Kidney capillary endothelial cell (primary cell): ENCODE results near the gene DYTN.
A peak's percentile ranks its signal among the peaks of the same experiment; 100 is the strongest.

ENCODE experiments used
- DNase-seq: peaks from one replicate; pipeline ENCODE4 v3.0.0-alpha.2; 2018; ENCODE audit warnings: low spot score

The DYTN gene

DNA sequence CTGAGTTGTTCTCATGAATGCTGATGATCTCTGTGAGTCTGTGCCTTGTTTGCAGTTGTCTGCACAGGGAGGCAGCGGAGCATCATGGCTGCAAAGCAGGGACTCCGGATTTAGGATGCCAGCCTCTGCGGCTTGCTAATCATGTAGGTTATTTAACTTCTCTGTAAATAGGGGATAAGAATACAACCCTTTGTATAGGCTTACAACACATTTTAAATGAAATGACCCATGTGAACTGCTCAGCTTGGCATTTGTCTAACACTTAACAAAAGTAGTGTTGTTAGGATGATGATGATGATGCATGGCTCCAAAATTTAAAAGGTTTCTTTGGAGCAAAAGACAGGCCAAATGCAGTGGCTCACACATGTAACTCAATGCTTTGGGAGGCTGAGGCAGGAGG lies 19.4 kb downstream of the DYTN start:
- no peak for DNase-seq

DNA sequence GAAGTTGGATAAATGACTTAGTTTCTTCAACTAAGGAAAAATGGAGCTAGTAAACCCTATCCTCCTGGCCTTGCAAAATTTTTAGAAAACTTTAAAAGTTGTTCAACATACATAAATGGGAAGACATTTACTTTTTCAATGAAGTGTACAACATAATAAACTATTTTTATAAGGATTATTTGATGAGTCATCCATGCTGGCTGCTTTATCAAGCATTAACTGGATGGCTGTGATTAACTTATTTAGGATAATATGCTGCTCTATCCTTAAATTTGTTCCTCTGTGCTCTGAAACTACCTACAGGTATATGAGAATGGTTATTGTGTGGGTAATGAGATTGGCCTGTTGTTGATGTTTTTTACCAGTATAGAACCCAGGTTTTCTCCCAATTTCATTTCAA lies 21.3 kb downstream of the DYTN start:
- no peak for DNase-seq

DNA sequence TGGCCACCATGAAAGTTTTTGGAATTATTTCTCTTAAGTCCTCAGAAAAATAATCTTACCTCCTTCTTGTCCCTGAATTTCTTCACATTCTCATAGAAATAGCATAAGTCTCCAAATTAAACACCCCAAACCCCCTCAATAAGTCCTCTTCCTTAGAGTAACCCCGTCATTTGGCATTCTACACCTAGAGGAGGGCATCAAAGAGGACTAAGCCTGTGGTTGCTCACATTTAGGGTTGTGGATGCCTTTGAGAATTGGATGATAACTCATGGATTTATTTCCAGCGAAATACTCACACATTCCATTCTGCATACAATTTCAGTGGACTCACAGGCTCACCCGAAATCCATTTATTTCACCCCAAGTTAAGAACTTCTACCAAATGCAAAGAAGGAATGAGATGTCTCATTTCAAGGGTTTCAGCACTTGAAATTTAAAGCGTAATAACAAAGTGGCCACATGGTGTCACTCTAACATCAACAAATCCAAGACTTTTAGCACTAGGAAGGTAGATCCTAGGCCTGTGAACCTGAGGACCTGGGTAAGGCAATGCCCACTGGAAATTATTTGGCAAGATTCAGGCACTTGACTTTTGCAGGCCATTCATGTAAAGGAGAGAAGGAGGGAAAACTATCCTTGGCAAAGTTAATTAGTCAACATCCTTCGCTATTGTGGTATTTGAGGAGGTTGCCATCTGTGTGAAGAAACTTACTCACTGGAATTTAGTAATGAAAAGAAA lies 24.6 kb downstream of the DYTN start:
- DNase-seq = peak; percentile 46

DNA sequence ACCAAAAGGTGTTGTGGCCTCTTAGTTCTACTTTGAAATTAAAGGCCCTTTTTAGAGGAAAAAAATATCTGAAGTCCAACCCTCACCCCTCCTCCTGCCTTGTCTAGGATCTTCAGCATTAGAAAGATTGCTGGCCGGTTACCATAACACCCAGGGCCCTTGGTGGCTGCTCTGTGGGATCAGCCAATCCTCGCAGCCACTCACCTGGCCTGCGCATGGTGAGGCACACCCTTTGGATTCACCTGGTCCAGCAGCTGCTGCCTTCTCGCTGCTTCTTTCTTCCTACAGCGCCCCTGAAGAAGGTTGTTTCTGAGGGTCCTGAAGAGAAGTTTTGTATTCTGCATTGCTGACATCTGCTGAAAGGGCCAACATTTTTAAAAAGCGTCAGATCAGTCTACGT lies 25.2 kb downstream of the DYTN start:
- no peak for DNase-seq

DNA sequence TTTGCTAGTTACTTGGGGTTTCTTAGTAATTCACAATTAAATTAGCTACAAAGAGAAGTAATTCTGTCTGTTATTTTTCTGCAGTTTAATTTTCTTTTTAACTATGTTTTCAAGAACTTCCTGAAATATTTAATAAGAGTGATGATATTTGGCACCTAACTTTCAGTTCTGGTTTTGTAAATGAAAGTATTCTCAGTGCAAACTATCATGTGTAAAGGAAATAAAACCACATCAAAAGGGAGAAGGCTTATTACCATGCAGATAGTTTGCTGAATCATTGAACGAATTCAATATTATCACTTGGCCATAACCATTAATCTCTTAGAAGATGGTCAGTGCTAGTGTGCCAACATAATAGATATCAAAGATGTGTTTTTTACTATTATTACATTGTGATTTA lies 29.2 kb downstream of the DYTN start:
- no peak for DNase-seq

DNA sequence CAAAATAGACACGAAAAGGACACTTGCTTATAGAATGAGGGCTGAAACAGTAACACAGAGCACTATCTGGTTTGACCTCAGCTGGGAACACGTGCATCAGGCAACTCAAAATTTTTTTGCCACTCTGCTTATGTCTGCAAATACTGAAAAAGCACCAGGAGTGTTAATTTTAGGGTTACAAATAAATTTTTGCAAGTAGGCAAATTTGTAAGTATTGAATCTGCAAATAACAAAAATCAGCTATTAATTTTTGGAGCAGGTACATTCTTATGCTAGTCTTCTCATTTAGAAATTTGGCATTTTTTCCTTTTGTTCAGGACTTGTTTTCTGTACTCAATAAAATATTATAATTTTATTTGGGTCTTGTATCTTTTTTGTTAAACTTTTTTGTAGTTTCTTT lies 29.7 kb downstream of the DYTN start:
- DNase-seq = no peak

DNA sequence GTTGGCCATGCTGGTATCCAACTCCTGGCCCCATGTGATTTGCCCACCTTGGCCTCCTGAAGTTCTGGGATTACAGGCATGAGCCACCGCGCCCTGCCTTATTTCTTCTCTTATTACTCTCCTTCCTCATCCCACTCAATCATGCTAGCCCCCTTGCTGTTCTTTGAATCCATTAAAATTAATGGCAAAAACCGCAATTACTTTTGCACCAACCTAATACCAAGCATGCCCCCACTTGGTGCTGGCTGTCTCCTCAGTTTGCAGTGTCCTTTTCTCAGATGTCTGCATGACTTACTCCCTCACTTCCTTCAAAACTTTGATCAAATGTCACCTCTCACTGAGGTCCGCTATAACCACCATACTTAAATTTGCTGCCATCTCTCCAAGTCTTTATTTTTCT lies 34.6 kb downstream of the DYTN start:
- no peak for DNase-seq

DNA sequence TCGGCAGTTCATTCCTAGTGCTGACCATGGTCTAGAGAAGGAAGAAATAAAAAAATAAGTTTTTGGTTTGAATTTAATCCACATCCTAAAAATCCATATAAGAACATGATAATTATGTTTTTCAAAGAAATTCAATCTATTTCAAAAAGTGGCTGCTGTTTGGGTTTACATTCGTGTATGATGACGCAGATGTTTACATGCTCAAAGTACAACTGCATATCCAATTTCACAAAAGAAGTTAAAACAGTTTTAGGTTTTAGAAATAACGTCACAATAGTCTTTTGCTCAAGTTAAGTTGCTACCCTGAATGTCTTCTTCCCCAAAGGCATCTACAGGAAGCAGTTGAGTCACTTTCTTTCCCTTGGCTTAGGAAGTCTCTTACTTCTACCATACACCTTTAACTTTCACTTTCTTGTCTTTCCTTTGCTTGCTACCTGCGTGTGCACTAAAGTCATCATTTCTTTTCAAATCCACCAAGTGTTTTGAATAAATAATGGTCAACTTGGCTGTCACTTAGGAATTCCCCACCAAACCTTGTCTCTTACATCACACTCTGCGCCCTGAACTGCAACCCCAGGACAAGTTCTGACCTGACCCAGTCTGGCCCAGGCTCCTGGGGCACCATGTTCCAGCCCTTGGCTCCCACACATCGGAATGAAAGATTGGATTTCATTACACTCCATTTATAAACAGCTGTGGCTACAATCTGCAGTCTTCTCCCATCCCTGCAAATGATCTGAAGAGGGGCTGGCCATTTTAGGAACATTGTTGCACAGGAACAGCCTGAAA lies 47.5 kb downstream of the DYTN start:
- no peak for DNase-seq

DNA sequence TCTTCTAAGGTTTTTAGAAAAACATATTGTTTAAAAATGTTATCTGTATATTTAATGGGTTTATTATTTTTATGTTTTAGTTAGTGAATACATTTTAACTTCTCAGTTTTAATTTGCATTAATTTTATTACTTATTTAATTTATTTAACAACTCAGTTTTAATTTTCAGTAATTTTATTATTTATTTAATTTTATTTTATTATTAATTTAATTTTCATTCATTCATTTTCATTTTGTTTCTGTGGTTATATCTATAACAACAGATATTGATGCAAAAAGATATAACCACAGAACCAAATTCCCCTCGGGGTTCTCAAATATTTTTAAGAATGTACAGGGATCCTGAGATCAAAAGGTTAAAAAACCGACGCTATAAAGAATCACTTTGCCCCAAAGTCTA lies 52.9 kb downstream of the DYTN start:
- DNase-seq = no peak

DNA sequence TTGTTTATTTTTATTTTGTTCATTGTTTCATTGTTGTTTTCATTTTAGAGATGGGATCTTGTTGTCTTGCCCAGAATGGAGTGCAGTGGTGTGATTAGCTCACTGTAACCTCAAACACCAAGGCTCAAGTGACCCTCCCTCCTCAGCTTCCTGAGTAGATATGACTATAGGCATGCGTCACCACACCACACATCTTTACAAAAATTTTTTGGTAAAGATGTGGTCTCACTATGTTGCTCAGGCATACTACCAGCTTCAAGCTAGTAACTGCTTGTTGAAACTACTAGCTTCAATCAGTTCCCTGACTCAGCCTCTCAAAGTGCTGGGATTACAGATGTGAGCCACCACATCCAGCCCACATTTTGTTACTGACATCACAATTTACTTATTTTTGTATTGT lies 61.1 kb downstream of the DYTN start:
- no peak for DNase-seq

DNA sequence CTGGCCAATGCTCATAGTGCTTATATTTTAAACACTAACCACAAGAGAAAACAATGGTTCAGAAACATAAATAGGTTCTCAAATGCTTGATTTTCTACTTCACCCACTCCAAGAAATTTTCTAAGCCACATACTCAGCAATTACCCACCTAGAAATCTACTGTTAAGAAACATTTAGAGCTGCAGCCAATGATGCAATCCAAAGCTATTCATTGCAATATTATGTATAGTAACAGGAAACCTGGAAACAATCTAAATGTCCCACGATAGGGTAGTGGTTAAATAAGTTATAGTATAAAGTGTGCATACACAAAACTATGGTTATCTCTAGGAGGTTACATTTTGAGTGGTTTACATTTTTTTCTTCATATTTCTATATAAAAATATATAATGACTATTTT lies 70.2 kb downstream of the DYTN start:
- no peak for DNase-seq

DNA sequence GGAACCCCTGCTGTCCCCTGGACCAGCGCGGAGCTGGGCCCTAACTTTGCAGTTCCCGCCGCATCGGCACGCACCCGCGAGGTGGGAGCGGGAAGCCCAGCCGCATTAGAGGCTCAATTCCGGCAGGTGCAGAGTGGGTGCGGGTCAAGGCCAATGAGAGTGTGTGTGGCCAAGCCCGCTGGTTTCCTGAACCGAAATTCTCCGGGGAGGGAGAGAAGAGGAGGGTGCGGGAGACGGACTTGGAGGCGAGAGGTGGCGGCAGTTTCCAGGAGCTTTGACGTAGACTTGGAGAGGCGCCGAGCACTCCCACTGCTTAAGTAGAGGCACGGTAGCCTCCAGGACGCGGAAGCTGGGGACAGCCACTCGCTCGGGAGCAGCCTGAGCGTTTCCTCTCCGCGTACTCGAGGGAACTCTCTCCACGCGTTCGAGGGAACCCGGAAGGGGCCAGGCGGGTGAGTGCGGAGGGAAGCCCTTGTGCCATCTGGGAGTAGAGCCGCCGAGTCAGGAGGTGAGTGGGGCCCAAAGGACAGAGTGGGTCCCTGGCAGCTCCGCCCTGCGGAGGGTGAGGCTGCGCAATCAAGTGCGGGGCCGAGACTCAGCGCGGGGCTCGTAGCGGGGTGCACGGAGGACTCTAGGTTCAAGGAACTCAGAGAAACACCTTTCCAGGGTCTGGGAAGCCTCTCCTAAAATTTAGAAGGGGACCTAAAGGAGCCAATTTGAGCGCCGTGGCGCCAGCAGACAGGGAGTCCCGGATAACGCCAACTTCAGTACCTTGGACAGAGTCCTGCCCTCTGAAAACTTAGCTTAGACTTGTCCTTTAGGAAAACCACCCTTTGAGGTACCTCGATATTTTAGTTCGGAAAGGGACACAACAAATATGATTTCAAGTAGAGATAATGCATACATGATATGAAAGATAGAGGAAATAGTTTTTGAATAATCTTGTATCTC lies 75.8 kb downstream of the DYTN start, which contains the start of gene FAM237A:
TSS of gene FAM237A (plus strand) at position 413 of the 951 bp plus-strand sequence. CDS start 1,750 bp downstream, outside the sequence.
- peak; percentile 30 for DNase-seq

DNA sequence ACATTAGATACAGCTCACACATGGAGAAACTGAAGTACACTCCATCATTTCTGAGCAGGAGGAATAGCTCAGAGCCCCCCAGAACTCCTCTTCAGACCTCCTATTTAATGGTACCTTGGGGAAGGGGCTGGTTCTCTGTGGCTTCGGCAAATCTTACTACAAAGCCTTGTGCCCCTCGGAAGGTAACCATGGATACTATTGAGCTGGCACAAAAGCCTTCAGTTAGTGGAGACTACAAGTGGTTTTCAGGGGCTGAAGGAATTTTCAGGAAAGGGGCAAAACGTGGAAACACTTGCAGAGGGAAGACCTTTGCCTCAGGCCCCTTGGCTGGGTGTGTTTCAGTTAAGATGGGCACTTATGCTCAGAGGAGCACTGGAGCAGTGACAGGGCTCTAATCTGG lies 77.0 kb downstream of the DYTN start:
- no peak for DNase-seq

DNA sequence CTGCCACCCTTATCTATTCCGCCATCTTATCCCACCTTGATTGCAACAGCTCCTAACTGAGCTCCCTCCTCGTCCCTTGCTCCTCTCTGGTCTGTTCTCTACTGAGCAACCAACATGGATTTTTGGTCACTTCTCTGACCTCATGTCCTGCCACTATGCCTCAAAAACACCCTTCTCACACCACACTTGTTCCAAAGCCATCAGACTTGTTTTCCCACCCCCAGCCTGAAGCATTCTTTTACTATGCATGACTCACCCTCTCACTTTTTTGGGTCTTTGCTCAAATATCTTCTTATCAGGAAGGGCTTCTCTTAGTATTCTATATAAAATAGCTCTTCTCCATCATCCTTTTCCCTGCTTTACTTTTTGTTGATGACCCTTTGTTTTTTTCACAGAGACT lies 78.6 kb downstream of the DYTN start:
- no peak for DNase-seq

DNA sequence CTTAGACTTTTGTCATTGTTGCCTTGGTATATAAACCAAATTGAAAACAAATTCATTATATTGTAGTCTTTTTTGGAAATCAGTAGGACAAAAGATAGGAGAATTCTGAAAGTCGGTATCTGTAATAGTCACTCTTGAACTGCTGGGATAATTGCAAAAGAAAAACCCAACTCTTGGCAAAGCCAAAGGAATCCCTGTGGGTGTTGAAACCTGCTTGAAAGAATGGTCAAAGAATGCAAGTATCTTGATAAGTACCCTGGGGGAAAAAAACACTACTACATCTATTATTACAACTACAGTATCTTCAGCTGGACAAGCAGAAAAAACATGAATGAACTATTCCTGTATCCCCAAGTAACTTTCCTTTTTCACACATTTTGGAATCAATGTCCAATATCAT lies 83.2 kb downstream of the DYTN start:
- DNase-seq = no peak

DNA sequence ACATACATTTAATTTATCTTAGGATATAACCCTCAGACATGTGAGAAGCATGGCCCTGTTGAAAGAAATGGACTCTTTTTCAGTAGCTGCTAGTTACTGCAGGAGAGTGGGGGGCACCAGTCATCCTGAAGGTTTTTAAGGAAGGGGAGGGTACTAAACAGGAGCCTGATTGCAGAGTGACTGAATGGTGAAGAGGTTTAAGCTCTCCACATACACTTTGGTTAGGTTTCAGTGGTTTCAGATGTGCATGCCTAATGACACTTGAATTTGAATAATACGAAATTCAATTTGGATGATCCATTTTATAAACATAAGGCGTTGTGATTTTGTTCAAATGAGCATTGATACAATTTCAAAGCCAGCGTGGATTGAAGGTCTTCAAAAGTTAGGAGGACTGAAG lies 86.9 kb downstream of the DYTN start:
- DNase-seq = no peak

DNA sequence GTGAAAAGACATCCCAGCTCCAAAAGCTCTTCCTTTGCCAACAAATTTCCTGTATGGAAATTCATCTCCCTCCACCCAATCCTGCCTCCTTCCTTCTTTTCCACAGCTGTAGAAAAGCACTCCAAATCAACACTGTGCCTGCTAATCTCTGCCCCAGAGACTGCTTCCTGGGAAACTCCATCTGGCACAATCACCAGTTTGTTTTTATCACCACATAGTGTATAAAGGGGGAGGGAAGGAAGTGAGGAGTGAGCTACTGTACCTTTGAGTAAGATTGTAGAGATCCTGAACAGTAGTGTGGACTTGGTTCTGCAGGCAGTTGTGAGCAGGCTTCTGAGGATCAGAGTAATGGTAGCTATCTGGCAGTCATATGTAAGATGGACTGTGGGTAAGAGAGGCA lies 90.6 kb downstream of the DYTN start:
- DNase-seq = no peak

DNA sequence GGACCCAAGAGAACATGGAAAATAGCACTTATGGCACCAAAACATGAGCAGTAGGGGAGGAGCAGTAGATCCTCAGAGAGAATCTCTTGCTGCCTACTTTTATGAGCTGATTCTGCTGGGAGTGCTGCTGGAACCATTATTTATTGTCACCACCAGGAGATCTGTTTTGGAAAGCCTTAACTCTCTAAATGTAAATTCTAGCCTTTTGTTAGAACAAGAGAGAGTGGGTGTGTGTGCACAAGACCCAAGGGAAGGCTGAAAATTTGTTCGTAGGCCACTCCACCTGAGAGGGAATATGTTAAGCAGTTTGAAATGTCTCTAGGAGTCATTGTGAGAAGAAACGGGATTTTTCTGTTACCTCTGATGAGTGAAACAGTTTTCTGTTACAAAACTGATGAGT lies 92.1 kb downstream of the DYTN start:
- no peak for DNase-seq

DNA sequence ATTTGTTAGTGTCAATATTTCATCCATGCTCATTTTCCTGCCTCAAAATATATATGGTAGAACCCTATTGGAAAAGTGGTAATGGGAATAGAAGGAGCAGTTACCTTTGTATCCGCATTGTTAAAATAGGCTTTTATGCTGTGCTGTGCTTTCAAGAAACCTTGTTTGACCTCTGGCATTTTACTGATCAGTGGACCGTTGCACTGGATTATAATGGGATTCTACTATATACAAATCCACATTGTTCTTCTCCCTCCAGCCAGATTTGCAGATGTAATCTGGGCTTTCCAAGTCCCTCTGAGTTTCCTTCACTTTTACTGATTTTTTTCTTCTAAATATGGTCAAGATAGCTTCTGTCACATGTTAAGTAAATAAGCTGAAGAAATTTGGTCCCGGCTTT lies 99.2 kb downstream of the DYTN start:
- no peak for DNase-seq

DNA sequence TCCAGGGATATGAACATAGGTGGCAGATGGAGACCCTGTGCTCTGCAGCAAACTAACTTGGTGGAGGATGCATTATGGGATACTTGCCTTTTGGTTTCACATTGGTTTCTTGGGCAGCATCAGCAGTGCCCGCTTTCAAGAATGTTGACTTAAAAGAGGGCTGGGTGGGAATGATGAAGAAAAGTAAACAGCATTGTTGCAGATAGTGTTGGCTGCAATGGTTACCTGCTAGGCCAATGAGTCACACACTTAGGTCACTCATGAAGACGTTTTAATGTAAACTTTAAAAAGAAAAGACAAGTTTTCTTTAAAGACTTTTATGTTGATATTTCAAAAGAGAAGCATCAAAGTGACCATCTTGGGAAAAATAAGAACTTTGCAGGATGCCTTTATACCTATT lies 102.0 kb downstream of the DYTN start:
- no peak for DNase-seq

DNA sequence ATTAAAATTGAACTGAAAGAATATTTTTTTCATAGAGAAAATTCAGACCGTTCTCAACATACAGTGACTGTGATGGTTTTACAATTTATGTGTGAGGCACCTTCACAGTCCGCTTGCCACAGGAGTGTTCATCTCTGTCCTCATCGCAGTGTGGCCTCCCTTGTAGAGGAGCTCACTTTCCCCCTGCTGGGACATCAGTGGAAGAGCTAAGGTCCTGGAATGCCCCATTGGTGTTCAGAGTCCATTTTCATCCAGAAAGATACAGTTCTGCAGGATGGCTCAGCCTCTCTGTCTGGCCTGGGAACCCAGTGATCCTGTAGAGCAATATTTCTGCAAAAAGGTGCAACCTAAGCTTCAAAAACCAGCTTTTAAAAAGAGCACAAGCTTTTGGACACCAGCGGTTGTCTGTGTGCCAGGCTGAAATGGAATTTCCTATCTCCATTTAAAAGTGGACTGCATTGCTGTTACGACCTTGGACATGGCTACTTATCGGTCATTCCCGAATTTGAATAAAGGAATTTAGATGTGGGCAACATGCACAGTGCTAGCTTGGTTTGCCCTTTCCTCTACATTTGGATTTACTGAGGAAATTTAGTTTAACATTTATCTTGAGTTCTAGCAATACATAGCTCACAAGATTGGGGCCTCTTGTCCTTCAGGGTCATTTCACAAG lies 102.6 kb downstream of the DYTN start:
- DNase-seq = no peak

DNA sequence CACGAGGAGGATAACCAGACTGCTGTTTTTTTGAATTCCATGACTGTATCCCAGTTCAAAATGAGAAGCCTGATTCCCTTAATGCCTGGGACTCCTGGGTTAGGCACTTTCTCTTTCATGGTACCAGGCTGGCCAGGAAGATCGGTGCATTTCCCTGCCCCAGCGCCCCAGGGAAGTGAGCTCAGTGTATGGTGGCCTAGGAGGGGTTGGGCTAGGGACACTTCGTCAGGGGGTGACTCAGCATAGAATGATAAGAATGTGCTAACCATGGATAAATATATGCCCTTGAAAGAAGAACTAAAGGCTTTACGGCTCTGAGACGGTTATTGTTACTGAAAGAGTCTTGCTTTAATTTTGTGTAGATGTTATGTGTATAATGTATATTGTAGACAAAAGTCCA lies 103.4 kb downstream of the DYTN start:
- DNase-seq = no peak
